Measurements from ENCODE around the gene TMEM51.

Gene TMEM51

GRCh38 chr1:15212954-15213291, 59.4 kb downstream of the TMEM51 start:
- in situ Hi-C loops (cut with MboI; ENCODE audit: low pct_unique_long_range_greater_than_20kb, low sequenced_read_pairs, unreplicated experiment): no loop called here
- TF ChIP-seq CTCF (IDR thresholded peaks at IDR 0.05; ENCODE audit: extremely low read depth, insufficient read depth, missing control alignments): no peak
- no peak for DNase-seq (ENCODE audit: low spot score)

- TF ChIP-seq CTCF (IDR thresholded peaks at IDR 0.05; ENCODE audit: extremely low read depth, insufficient read depth, missing control alignments): no peak
- in situ Hi-C loops (cut with MboI; ENCODE audit: low pct_unique_long_range_greater_than_20kb, low sequenced_read_pairs, unreplicated experiment): no loop called here
- no peak for DNase-seq (ENCODE audit: low spot score)
Measured at GRCh38 chr1:15213341-15213821, 59.8 kb downstream of the TMEM51 start.

- DNase-seq (ENCODE audit: low spot score): no peak
- in situ Hi-C loops (cut with MboI; ENCODE audit: low pct_unique_long_range_greater_than_20kb, low sequenced_read_pairs, unreplicated experiment): no loop called here
- no peak for TF ChIP-seq CTCF (IDR thresholded peaks at IDR 0.05; ENCODE audit: extremely low read depth, insufficient read depth, missing control alignments)
Measured at GRCh38 chr1:15214527-15214926, 61.0 kb downstream of the TMEM51 start.

GRCh38 chr1:15215116-15215515, 61.6 kb downstream of the TMEM51 start:
- in situ Hi-C loops (cut with MboI; ENCODE audit: low pct_unique_long_range_greater_than_20kb, low sequenced_read_pairs, unreplicated experiment): no loop called here

GRCh38 chr1:15217654-15218053, 64.1 kb downstream of the TMEM51 start:
- no peak for DNase-seq (ENCODE audit: low spot score)
- in situ Hi-C loops (cut with MboI; ENCODE audit: low pct_unique_long_range_greater_than_20kb, low sequenced_read_pairs, unreplicated experiment): no loop called here
- TF ChIP-seq CTCF (IDR thresholded peaks at IDR 0.05; ENCODE audit: extremely low read depth, insufficient read depth, missing control alignments): no peak

More at GRCh38 chr1:15215116-15215515, 61.6 kb downstream of the TMEM51 start:
- no peak for TF ChIP-seq CTCF (IDR thresholded peaks at IDR 0.05; ENCODE audit: extremely low read depth, insufficient read depth, missing control alignments)
- DNase-seq (ENCODE audit: low spot score): no peak

- no peak for TF ChIP-seq CTCF (IDR thresholded peaks at IDR 0.05; ENCODE audit: extremely low read depth, insufficient read depth, missing control alignments)
- in situ Hi-C loops (cut with MboI; ENCODE audit: low pct_unique_long_range_greater_than_20kb, low sequenced_read_pairs, unreplicated experiment): no loop called here
- no peak for DNase-seq (ENCODE audit: low spot score)
Measured at GRCh38 chr1:15218287-15219279, 65.0 kb downstream of the TMEM51 start.

Measured in GM13977 (cell line).